Astrocyte (in vitro differentiated cells and primary cell): ENCODE measurements around the gene MS4A18.
"Not testable (repeated sequence)": the region's sequence is repeated elsewhere in the genome, so short reads cannot be mapped to it uniquely, and the experiment has no call there.

Experiments
- CTCF ChIP-seq: IDR thresholded peaks from 2 replicates; pipeline ENCODE4 v1.5.1; 2011; ENCODE audit warnings: low read depth, mild to moderate bottlenecking, inconsistent platforms, low read length, moderate library complexity; ENCODE audit not compliant: insufficient read depth
- EZH2 ChIP-seq: IDR thresholded peaks from 2 replicates; pipeline ENCODE4 v1.6.1; 2012; ENCODE audit warnings: mild to moderate bottlenecking, low read length, inconsistent platforms; ENCODE audit not compliant: insufficient read depth

- not testable (repeated sequence) for TF ChIP-seq CTCF, EZH2
Observed at GRCh38 chr11:60758671-60759070, 34.2 kb downstream of the MS4A18 start.
